Globus pallidus (tissue), 1 donor: ENCODE results near the gene DDX3Y.

Source experiments
- DNase-seq: peaks from one replicate; pipeline ENCODE4 v3.0.0-alpha.2; 2015; ENCODE audit warnings: low spot score

DDX3Y gene

GRCh38 chrY:12904618-12905516, at the start of gene DDX3Y:
TSS of gene DDX3Y (plus strand) at chrY:12904868. CDS start at chrY:12904937, 69 bp downstream.
- peak; percentile 89 for DNase-seq

GRCh38 chrY:12855791-12856275, 48.8 kb upstream of the DDX3Y start:
- DNase-seq, result no peak

GRCh38 chrY:12867960-12868359, 36.7 kb upstream of the DDX3Y start:
- no peak for DNase-seq

GRCh38 chrY:12896973-12897372, 7.7 kb upstream of the DDX3Y start:
- no peak for DNase-seq

GRCh38 chrY:12898604-12899003, 6.1 kb upstream of the DDX3Y start:
- DNase-seq, result no peak

GRCh38 chrY:12905517-12905872, 827 bp downstream of the DDX3Y start:
- peak; percentile 75 for DNase-seq

- peak; percentile 15 for DNase-seq
Measured at GRCh38 chrY:12905895-12906294, 1.2 kb downstream of the DDX3Y start.

GRCh38 chrY:12913541-12913940, 8.9 kb downstream of the DDX3Y start:
- no peak for DNase-seq

GRCh38 chrY:12928043-12928442, 23.4 kb downstream of the DDX3Y start:
- DNase-seq, result no peak

GRCh38 chrY:12941725-12942687, 37.3 kb downstream of the DDX3Y start:
- DNase-seq, result no peak
